Peyer's patch (tissue), 4 donors: ENCODE results near the gene SFT2D2. TPM values are rescaled to one million over a fixed set of nuclear protein-coding genes. Genes with fewer than 3 reads are reported as not detected.

Experiments
- DNase-seq, 3 donors: peaks; one replicate each; pipeline ENCODE4 v3.0.0-alpha.2; 2017 to 2019
- H3K27ac ChIP-seq, 4 donors: fragments of 200-600 bp; sonication (generic); one replicate each; pipeline ENCODE4 v1.5.1; 2016 to 2019
- H3K27me3 ChIP-seq, 2 donors: fragments of 200-600 bp; sonication (generic); one replicate each; pipeline ENCODE4 v1.5.1; 2019
- H3K36me3 ChIP-seq, 3 donors: fragments of 200-600 bp; sonication (generic); one replicate each; pipeline ENCODE4 v1.5.1; 2016 to 2019
- H3K4me1 ChIP-seq, 4 donors: fragments of 200-600 bp; sonication (generic); one replicate each; pipeline ENCODE4 v1.5.1; 2016 to 2019
- H3K4me3 ChIP-seq, 4 donors: fragments of 200-600 bp; sonication (generic); 1 replicate in 3 of 4; 2 replicates in 1 of 4; pipeline ENCODE4 v1.5.1; 2016 to 2019; ENCODE audit warnings: mild to moderate bottlenecking in 1 of 4
- H3K9me3 ChIP-seq, 4 donors: fragments of 200-600 bp; sonication (generic); one replicate each; pipeline ENCODE4 v1.5.1; 2016 to 2019; ENCODE audit warnings: mild to moderate bottlenecking in 1 of 4
- POLR2A ChIP-seq, 2 donors: fragments of 450-650 bp; IDR thresholded peaks; one replicate each; pipeline ENCODE4 v1.5.1; 2017; ENCODE audit warnings: antibody characterized with exemption in 2 of 2, mild to moderate bottlenecking in 2 of 2, moderate library complexity in 2 of 2
- total RNA-seq, 4 donors: library from RNA; depleted of rRNA; stranded (reverse); fragments of >200 nt; gene quantifications; one replicate each; pipeline ENCODE4 v1.1.0, GENCODE V29; 2016
- TF ChIP-seq, protein P1 (sequence below), 6 experiments: fragments of 450-650 bp in 4 of 6; fragments of 200-600 bp in 2 of 6; sonication (generic) in 1 of 6; IDR thresholded peaks; one replicate each; pipeline ENCODE4 v1.5.1; 2017 to 2019; ENCODE audit warnings: antibody characterized with exemption in 6 of 6, mild to moderate bottlenecking in 3 of 6, moderate library complexity in 1 of 6

Gene SFT2D2
- total RNA-seq, 4 donors from 2014 or later, result 19.0 to 49.6 (median 38.5) TPM

DNA sequence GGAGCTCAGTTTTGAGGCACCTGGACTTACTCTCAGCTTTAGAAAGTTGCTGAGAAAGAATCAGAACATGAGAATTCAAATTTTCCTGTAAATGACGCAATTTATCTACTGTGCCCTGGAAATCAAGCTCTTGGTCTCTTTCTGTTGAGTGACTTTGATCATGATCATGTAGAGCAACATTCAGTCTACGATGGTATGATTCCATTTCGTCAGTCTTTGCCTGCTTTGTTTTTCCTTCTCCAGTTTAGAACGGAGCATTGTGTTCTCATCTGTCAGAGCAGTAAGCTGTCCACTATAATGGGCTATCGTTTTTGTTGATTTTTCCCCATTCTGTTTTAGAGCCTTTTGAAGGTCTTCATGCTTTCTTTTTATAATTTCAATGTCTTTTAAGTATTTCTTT lies 20.7 kb downstream of the SFT2D2 start:
- H3K36me3 ChIP-seq, result peaks cover 0 to 68% (median 0%) of the 10 kb centered on the region in 3 donors

DNA sequence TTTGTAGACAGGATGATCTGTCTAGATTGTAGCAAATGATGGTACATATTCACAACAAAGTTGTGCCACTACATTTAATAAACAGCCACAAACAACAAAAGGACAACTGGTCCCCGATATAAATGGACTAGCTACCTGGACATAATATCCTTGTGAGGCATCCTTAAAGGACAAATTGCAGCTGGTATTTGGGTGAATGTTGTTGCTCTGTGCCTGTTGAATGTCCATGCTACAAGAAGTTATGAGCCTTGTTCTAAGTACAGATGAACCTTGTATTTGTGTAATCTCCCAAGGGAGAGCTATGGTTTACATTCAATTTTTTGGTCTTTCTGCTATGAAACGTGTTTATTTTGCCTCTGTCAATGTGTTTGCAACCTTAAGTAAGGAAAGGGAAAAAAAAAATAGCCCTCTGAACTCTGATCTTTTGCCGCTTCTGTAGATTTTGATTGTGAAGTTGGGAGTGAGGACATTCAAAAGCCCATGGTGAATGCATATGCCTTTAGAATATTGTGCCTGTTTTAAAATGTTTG lies 26.5 kb downstream of the SFT2D2 start:
- H3K27ac ChIP-seq, result no peak overlapping the region
- TF ChIP-seq POLR2A (IDR thresholded peaks at IDR 0.05), result no peak
- TF ChIP-seq, protein P1, sequence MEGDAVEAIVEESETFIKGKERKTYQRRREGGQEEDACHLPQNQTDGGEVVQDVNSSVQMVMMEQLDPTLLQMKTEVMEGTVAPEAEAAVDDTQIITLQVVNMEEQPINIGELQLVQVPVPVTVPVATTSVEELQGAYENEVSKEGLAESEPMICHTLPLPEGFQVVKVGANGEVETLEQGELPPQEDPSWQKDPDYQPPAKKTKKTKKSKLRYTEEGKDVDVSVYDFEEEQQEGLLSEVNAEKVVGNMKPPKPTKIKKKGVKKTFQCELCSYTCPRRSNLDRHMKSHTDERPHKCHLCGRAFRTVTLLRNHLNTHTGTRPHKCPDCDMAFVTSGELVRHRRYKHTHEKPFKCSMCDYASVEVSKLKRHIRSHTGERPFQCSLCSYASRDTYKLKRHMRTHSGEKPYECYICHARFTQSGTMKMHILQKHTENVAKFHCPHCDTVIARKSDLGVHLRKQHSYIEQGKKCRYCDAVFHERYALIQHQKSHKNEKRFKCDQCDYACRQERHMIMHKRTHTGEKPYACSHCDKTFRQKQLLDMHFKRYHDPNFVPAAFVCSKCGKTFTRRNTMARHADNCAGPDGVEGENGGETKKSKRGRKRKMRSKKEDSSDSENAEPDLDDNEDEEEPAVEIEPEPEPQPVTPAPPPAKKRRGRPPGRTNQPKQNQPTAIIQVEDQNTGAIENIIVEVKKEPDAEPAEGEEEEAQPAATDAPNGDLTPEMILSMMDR (IDR thresholded peaks at IDR 0.05), result no peak
- DNase-seq, result no peak
- no peaks in the 10 kb centered on the region for H3K4me1 ChIP-seq
- peaks cover 0 to 39% (median 0%) of the 10 kb centered on the region in 3 donors for H3K36me3 ChIP-seq
- H3K9me3 ChIP-seq, result peaks cover 0 to 16% (median 0%) of the 10 kb centered on the region in 4 donors
- H3K27me3 ChIP-seq, result no peaks in the 10 kb centered on the region
- no peak overlapping the region for H3K4me3 ChIP-seq

More for the DNA sequence above, 20.7 kb downstream of the SFT2D2 start:
- Histone ChIP-seq H3K4me1 (peaks cover 0 to 19% (median 0%) of the 10 kb centered on the region in 4 donors), H3K27me3 (no peaks in the 10 kb centered on the region), H3K4me3 (no peak overlapping the region), H3K27ac (no peak overlapping the region), H3K9me3 (no peaks in the 10 kb centered on the region)
- DNase-seq, result no peak
- TF ChIP-seq POLR2A (IDR thresholded peaks at IDR 0.05), result no peak
- TF ChIP-seq, protein P1 (IDR thresholded peaks at IDR 0.05), result no peak

DNA sequence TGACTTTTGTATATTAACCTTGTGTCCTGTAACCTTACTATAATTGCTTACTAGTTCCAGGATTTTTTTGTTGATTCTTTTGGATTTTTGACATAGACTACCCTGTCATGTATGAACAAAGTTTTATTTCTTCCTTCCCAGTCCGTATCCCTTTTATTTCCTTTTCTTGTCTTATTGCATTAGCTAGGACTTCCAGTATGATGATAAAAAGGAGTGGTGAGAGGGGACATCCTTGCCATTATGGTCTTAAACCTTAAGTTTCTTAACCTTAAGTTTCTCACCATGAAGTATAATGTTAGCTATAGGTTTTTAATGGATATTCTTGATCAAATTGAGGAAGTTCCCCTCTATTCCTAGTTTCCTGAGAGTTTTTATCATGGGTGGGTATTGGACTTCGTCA lies 30.4 kb downstream of the SFT2D2 start:
- Histone ChIP-seq H3K27ac (no peak overlapping the region), H3K4me1 (no peaks in the 10 kb centered on the region), H3K4me3 (no peak overlapping the region), H3K27me3 (no peaks in the 10 kb centered on the region), H3K9me3 (peaks cover 0 to 16% (median 0%) of the 10 kb centered on the region in 4 donors), H3K36me3 (peaks cover 0 to 12% (median 0%) of the 10 kb centered on the region in 3 donors)
- no peak for DNase-seq
- TF ChIP-seq, protein P1 (IDR thresholded peaks at IDR 0.05), result no peak
- TF ChIP-seq POLR2A (IDR thresholded peaks at IDR 0.05), result no peak

DNA sequence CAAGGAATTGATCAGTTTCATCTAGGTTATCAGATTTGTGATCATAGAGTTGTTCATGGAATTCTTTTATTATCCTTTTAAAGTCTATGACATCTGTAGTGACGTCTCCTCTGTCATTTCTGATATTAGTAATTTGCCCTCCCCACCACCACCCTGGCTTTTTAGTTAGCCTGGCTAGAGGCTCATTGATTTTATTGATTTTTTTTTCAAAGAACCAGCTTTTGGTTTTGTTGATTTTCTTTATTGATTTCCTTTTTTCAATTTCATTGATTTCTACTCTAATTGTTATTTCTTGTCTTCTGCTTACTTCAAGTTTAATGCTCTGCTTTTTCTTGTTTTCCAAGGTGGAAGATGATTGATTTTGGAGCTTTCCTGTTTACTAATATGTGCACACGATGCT lies 31.6 kb downstream of the SFT2D2 start:
- H3K4me1 ChIP-seq, result no peaks in the 10 kb centered on the region
- no peak for DNase-seq
- H3K27me3 ChIP-seq, result no peaks in the 10 kb centered on the region
- TF ChIP-seq, protein P1 (IDR thresholded peaks at IDR 0.05), result no peak
- no peak for TF ChIP-seq POLR2A (IDR thresholded peaks at IDR 0.05)
- peaks cover 0 to 16% (median 0%) of the 10 kb centered on the region in 4 donors for H3K9me3 ChIP-seq
- H3K27ac ChIP-seq, result no peak overlapping the region
- no peak overlapping the region for H3K4me3 ChIP-seq
- H3K36me3 ChIP-seq, result peaks cover 0 to 12% (median 0%) of the 10 kb centered on the region in 3 donors

DNA sequence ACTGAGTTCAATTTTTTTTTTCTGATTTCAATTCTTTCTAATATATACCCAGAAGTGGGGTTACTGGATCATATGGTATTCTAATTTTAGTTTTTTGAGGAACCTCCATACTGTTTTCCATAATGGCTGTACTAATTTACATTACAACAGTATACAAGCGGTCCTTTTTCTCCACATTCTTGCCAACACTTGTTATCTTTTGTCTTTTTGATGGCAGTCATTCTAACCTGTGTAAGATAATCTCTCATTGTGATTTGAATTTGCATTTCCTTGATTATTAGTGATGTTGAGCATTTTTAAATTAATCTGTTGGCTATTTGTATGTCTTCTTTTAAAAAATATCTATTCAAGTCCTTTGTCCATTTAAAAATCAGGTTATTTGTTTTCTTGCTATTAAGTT lies 33.8 kb downstream of the SFT2D2 start:
- DNase-seq, result no peak
- peaks cover 0 to 12% (median 0%) of the 10 kb centered on the region in 3 donors for H3K36me3 ChIP-seq
- H3K4me3 ChIP-seq, result no peak overlapping the region

More for the DNA sequence above, 33.8 kb downstream of the SFT2D2 start:
- TF ChIP-seq POLR2A (IDR thresholded peaks at IDR 0.05), result no peak
- TF ChIP-seq, protein P1 (IDR thresholded peaks at IDR 0.05), result no peak
- Histone ChIP-seq H3K27me3 (no peaks in the 10 kb centered on the region), H3K27ac (no peak overlapping the region), H3K4me1 (no peaks in the 10 kb centered on the region), H3K9me3 (peaks cover 0 to 16% (median 0%) of the 10 kb centered on the region in 4 donors)
